Hepatocyte (in vitro differentiated cells): Measurements from ENCODE around the gene USP32. TPM values are rescaled to one million over a fixed set of nuclear protein-coding genes. Genes with fewer than 3 reads are reported as not detected.

Experiments used
- DNase-seq: peaks from one replicate; pipeline ENCODE4 v3.0.0-alpha.2; 2016; ENCODE audit warnings: low spot score
- H2AFZ ChIP-seq: fragments of 200-600 bp; sonication (generic); 2 replicates; pipeline ENCODE4 v1.6.0; 2016; ENCODE audit warnings: antibody characterized with exemption, mild to moderate bottlenecking
- H3K27ac ChIP-seq: fragments of 200-600 bp; sonication (generic); 2 replicates; pipeline ENCODE4 v1.5.1; 2016; ENCODE audit warnings: mild to moderate bottlenecking
- H3K27me3 ChIP-seq: fragments of 200-600 bp; sonication (generic); 2 replicates; pipeline ENCODE4 v1.6.1; 2016
- H3K36me3 ChIP-seq: fragments of 200-600 bp; sonication (generic); replicated peaks from 2 replicates; pipeline ENCODE4 v1.5.1; 2016; ENCODE audit warnings: low read depth; ENCODE audit not compliant: insufficient read depth
- H3K4me1 ChIP-seq: fragments of 200-600 bp; sonication (generic); 2 replicates; pipeline ENCODE4 v1.5.1; 2016; ENCODE audit warnings: mild to moderate bottlenecking, moderate library complexity; ENCODE audit not compliant: insufficient read depth
- H3K4me2 ChIP-seq: fragments of 200-600 bp; sonication (generic); 2 replicates; pipeline ENCODE4 v1.6.0; 2016
- H3K4me3 ChIP-seq: fragments of 200-600 bp; sonication (generic); 2 replicates; pipeline ENCODE4 v1.5.1; 2016; ENCODE audit warnings: mild to moderate bottlenecking
- H3K79me2 ChIP-seq: fragments of 200-600 bp; sonication (generic); 2 replicates; pipeline ENCODE4 v1.6.0; 2017; ENCODE audit warnings: mild to moderate bottlenecking
- H3K9me2 ChIP-seq: fragments of 200-600 bp; sonication (generic); replicated peaks from 2 replicates; pipeline ENCODE4 v1.6.0; 2017; ENCODE audit warnings: mild to moderate bottlenecking; ENCODE audit not compliant: insufficient read depth
- H3K9me3 ChIP-seq: fragments of 200-600 bp; sonication (generic); 2 replicates; pipeline ENCODE4 v1.5.1; 2016; ENCODE audit warnings: low read depth, mild to moderate bottlenecking
- H4K20me1 ChIP-seq: fragments of 200-600 bp; sonication (generic); 2 replicates; pipeline ENCODE4 v1.6.0; 2016; ENCODE audit warnings: mild to moderate bottlenecking; ENCODE audit not compliant: insufficient read depth, poor library complexity, severe bottlenecking
- CTCF ChIP-seq: fragments of 200-600 bp; sonication (generic); IDR thresholded peaks from 2 replicates; pipeline ENCODE4 v1.5.1; 2016; ENCODE audit warnings: antibody characterized with exemption, mild to moderate bottlenecking; ENCODE audit not compliant: poor library complexity
- EZH2 ChIP-seq: fragments of 200-600 bp; sonication (generic); IDR thresholded peaks from 2 replicates; pipeline ENCODE4 v1.6.1; 2016; ENCODE audit warnings: antibody characterized with exemption, mild to moderate bottlenecking, borderline replicate concordance
- EZH2phosphoT487 ChIP-seq: fragments of 200-600 bp; sonication (generic); IDR thresholded peaks from one replicate; pipeline ENCODE4 v1.6.1; 2018; ENCODE audit warnings: antibody characterized with exemption, mild to moderate bottlenecking, low read depth, moderate library complexity; ENCODE audit not compliant: unreplicated experiment, severe bottlenecking
- WGBS: methylation state at CpG from one replicate; pipeline ENCODE4 v1.1.6; 2016; ENCODE audit warnings: low lambda C conversion rate; ENCODE audit errors: missing lambda C conversion rate; 5-methylcytosine and 5-hydroxymethylcytosine counted together
- polyA plus RNA-seq: library from polyadenylated mRNA; unstranded; fragments of >200 nt; fragmentation: Nextera tagmentation; extraction: Ambion mirVana; gene quantifications from 2 replicates; pipeline ENCODE4 v1.2.1, GENCODE V29; 2016
- total RNA-seq: library from RNA; depleted of rRNA; stranded (reverse); fragments of >200 nt; gene quantifications from 2 replicates; pipeline ENCODE4 v1.2.3, GENCODE V29; 2014

USP32 gene
- total and polyA plus RNA-seq, 2 experiments from 2014 or later, result 15.3 to 37.0 TPM

- H3K27me3 ChIP-seq, result no peaks in the 10 kb centered on the region
- no peak for TF ChIP-seq CTCF
- no peak for TF ChIP-seq EZH2phosphoT487
- no peak for TF ChIP-seq EZH2
- no peaks in the 10 kb centered on the region for H3K9me3 ChIP-seq
- H3K27ac ChIP-seq, result no peak overlapping the region
- H3K9me2 ChIP-seq, result no peaks in the 10 kb centered on the region
- no peak for DNase-seq
- peaks cover 16% of the 10 kb centered on the region for H3K79me2 ChIP-seq
- H3K4me1 ChIP-seq, result no peaks in the 10 kb centered on the region
- H3K4me2 ChIP-seq, result no peak overlapping the region
- H3K36me3 ChIP-seq, result no peaks in the 10 kb centered on the region
- H2AFZ ChIP-seq, result no peak overlapping the region
- WGBS, result 90% methylated on average over 4 of the region's 4 CpGs
- H3K4me3 ChIP-seq, result no peak overlapping the region
- H4K20me1 ChIP-seq, result no peaks in the 10 kb centered on the region
Observed at GRCh38 chr17:60297760-60298401, 94.1 kb downstream of the USP32 start.

- TF ChIP-seq CTCF, result no peak
- Histone ChIP-seq H3K27me3 (no peaks in the 10 kb centered on the region), H3K4me2 (no peak overlapping the region), H3K4me1 (no peaks in the 10 kb centered on the region), H3K9me2 (no peaks in the 10 kb centered on the region), H3K79me2 (peaks cover 8% of the 10 kb centered on the region), H3K9me3 (no peaks in the 10 kb centered on the region), H3K4me3 (no peak overlapping the region), H3K27ac (no peak overlapping the region), H4K20me1 (no peaks in the 10 kb centered on the region), H2AFZ (no peak overlapping the region), H3K36me3 (no peaks in the 10 kb centered on the region)
- 87% methylated on average over 2 of the region's 2 CpGs for WGBS
- no peak for DNase-seq
Observed at GRCh38 chr17:60296177-60296576, 95.8 kb downstream of the USP32 start.

DNA sequence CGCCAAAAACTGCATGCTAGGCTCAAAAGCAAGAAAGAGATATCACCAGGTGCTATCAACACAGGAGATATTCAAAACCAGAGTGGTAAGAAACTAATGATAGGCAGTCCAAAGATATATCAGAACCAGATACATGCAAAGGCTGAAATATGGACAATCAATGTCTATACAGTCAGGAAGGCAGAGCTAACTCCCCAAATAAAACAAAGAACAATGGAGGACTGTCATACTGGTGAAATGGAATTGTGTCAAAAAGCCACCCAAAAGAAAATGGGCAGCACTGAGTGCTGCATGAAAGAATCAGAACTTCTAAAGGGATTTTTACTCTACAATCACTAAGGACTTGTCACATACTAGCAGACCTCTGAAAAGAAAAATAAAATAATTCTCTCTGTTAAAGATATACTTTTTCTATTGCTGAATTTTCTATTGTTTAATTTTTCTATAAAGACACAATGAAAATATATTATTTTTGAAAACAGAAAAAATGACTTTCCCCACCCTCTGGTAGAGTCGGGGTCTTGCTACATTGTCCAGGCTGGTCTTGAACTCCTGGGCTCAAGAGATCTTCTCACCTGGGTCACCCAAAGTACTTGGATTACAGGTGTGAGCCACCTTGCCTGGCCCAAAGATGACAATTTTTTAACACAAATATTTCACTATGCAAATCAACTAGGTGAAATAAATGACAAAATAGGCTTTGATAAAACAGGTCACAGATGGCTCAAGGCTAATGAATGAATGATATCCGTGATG lies 98.2 kb downstream of the USP32 start:
- Histone ChIP-seq H3K4me3 (no peak overlapping the region), H3K27me3 (no peaks in the 10 kb centered on the region), H3K79me2 (peaks cover 4% of the 10 kb centered on the region), H3K27ac (no peak overlapping the region), H3K4me2 (no peak overlapping the region), H2AFZ (no peak overlapping the region), H3K9me2 (no peaks in the 10 kb centered on the region), H4K20me1 (no peaks in the 10 kb centered on the region), H3K4me1 (no peaks in the 10 kb centered on the region), H3K9me3 (no peaks in the 10 kb centered on the region), H3K36me3 (no peaks in the 10 kb centered on the region)
- no peak for TF ChIP-seq EZH2
- TF ChIP-seq CTCF, result no peak
- no peak for TF ChIP-seq EZH2phosphoT487
- 98% methylated on average over 3 of the region's 3 CpGs for WGBS
- no peak for DNase-seq
